ENCODE results near the gene THAP8. TPM values are rescaled to one million over a fixed set of nuclear protein-coding genes. Genes with fewer than 3 reads are reported as not detected.

The THAP8 gene, protein sequence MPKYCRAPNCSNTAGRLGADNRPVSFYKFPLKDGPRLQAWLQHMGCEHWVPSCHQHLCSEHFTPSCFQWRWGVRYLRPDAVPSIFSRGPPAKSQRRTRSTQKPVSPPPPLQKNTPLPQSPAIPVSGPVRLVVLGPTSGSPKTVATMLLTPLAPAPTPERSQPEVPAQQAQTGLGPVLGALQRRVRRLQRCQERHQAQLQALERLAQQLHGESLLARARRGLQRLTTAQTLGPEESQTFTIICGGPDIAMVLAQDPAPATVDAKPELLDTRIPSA
- 1 to 10 TPM; 5.7 TPM for total RNA-seq

GRCh38 chr19:36054119-36054732, at the start of gene THAP8:
Gene THAP8, minus strand, starts transcription at chr19:36054285. Its CDS starts 68 bp downstream, at chr19:36054217.
- peak; percentile 100 for DNase-seq
- ChIA-PET CTCF (interaction anchor here (0.6 to 2.4 kb wide), 12 partner anchors 10 to 172 kb away, joined by 3 to 13 read pairs (median 3); partner anchors contain the start of gene ALKBH6), POLR2A (interaction anchor here (0.6 to 3.6 kb wide), 13 partner anchors 12 to 406 kb away, joined by 3 to 20 read pairs (median 5); partner anchors contain the start of genes ALKBH6, CAPNS1, COX6B1 and POLR2I)
- no peaks in the 10 kb centered on the region for H3K27me3 Mint-ChIP-seq
- peak within 1 kb of the TSS; percentile 98 for H3K4me3 Mint-ChIP-seq
- peaks cover 17% of the 10 kb centered on the region for H3K36me3 Mint-ChIP-seq (ENCODE audit: low read depth)
- no peaks in the 10 kb centered on the region for H3K9me3 Mint-ChIP-seq
- peak within 1 kb of the TSS; percentile 95 for H3K27ac Mint-ChIP-seq
- H3K4me1 Mint-ChIP-seq: peaks cover 53% of the 10 kb centered on the region

DNA sequence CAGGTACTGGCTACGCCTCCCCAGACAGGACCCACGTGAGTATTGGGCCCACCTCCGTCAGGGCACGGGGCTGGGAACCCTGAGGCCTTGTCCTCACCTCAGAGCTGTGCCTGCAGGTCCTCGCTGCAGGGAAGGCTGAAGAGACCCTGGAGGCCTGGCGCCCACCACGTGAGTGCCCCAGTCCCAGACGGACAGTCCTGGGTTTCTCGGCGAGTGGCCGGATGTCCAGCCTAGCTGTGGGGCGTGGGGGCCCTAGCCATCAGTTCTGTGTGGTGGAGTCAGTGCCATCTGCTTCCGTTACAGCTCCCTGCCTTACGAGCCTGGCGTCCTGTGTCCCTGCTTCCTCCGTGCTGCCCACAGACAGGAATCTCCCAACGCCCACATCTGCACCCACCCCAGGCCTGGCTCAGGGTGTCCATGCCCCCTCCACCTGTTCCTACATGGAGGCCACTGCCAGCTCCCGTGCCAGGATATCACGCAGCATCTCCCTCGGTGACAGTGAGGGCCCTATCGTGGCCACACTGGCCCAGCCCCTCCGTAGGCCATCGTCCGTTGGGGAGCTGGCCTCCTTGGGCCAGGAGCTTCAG, 49.0 kb upstream of the THAP8 start:
- Mint-ChIP-seq H3K27me3 (no peaks in the 10 kb centered on the region), H3K36me3 (ENCODE audit: low read depth) (peaks cover 35% of the 10 kb centered on the region), H3K9me3 (no peaks in the 10 kb centered on the region), H3K4me1 (no peaks in the 10 kb centered on the region), H3K27ac (no peak overlapping the region), H3K4me3 (no peak overlapping the region)
- no peak for DNase-seq
- CTCF ChIA-PET: no interaction called here
- POLR2A ChIA-PET: interaction anchor here (1.1 kb wide), 1 partner anchor 11 kb away, joined by 3 read pairs; the partner anchor contains the start of gene POLR2I

GRCh38 chr19:36101550-36102327, 47.7 kb upstream of the THAP8 start:
- H3K4me3 Mint-ChIP-seq: no peak overlapping the region
- no peaks in the 10 kb centered on the region for H3K27me3 Mint-ChIP-seq
- peaks cover 35% of the 10 kb centered on the region for H3K36me3 Mint-ChIP-seq (ENCODE audit: low read depth)
- POLR2A ChIA-PET: interaction anchor here (1.1 kb wide), 1 partner anchor 13 kb away, joined by 3 read pairs; the partner anchor contains the start of gene POLR2I
- no peak for DNase-seq
- H3K27ac Mint-ChIP-seq: no peak overlapping the region
- CTCF ChIA-PET: no interaction called here
- H3K4me1 Mint-ChIP-seq: no peaks in the 10 kb centered on the region
- H3K9me3 Mint-ChIP-seq: no peaks in the 10 kb centered on the region

GRCh38 chr19:36100476-36100875, 46.4 kb upstream of the THAP8 start:
- Mint-ChIP-seq H3K36me3 (ENCODE audit: low read depth) (peaks cover 32% of the 10 kb centered on the region), H3K27ac (no peak overlapping the region), H3K9me3 (no peaks in the 10 kb centered on the region), H3K4me3 (no peak overlapping the region), H3K27me3 (no peaks in the 10 kb centered on the region), H3K4me1 (no peaks in the 10 kb centered on the region)
- DNase-seq: no peak
- CTCF ChIA-PET: no interaction called here
- POLR2A ChIA-PET: no interaction called here

DNA sequence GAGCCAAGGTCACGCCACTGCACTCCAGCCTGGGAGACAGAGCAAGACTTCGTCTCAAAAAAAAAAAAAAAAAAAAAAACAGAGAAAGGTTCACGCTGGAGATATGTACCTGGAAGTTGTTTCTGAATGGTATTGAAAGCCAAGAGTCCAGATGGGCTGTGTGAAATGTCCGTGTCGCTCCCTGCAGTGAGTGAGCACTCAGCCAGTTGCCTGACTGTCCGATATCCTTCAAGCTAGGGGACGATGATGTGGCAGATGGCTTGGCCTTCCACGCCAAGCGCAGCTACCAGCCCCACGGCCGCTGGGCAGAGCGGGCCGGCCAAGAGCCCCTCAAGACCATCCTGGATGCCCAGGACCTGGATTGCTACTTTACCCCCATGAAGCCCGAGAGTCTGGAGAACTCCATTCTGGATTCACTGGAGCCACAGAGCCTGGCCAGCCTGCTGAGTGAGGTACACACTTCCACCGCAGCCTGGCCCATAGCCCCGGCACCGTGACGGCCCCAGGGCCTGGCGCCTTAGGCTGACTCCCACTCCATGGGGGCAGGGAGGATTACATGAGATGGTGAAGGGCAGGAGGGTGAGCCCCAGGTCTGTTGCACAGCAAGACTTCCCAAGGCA, 45.2 kb upstream of the THAP8 start:
- H3K4me1 Mint-ChIP-seq: no peaks in the 10 kb centered on the region
- DNase-seq: no peak
- H3K9me3 Mint-ChIP-seq: no peaks in the 10 kb centered on the region
- H3K36me3 Mint-ChIP-seq (ENCODE audit: low read depth): peaks cover 38% of the 10 kb centered on the region
- no peak overlapping the region for H3K27ac Mint-ChIP-seq
- ChIA-PET POLR2A (no interaction called here), CTCF (no interaction called here)
- no peak overlapping the region for H3K4me3 Mint-ChIP-seq
- H3K27me3 Mint-ChIP-seq: no peaks in the 10 kb centered on the region

DNA sequence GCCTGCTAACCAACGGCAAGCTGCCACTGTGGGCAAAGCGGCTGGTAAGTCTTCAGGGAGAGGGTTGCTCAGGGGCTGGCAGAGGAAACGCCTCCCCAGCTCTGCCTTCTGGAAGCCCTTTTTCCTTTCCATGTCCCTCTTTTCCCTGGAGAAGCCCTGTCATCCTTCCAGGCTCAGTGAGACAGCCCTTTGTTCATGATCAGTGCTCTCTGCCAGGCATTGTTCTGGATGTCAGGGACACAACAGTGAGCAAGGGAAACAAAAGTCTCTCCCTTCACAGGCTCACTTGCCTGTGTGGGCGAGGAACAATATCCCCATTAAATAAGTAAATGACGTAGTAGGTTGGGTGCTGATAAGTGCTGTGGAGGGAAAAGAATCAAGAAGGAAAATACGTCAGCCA, 43.0 kb upstream of the THAP8 start:
- peaks cover 42% of the 10 kb centered on the region for H3K36me3 Mint-ChIP-seq (ENCODE audit: low read depth)
- H3K27ac Mint-ChIP-seq: no peak overlapping the region
- CTCF ChIA-PET: no interaction called here
- H3K4me1 Mint-ChIP-seq: peaks cover 12% of the 10 kb centered on the region
- DNase-seq: no peak
- POLR2A ChIA-PET: no interaction called here
- no peaks in the 10 kb centered on the region for H3K27me3 Mint-ChIP-seq
- no peak overlapping the region for H3K4me3 Mint-ChIP-seq
- no peaks in the 10 kb centered on the region for H3K9me3 Mint-ChIP-seq

DNA sequence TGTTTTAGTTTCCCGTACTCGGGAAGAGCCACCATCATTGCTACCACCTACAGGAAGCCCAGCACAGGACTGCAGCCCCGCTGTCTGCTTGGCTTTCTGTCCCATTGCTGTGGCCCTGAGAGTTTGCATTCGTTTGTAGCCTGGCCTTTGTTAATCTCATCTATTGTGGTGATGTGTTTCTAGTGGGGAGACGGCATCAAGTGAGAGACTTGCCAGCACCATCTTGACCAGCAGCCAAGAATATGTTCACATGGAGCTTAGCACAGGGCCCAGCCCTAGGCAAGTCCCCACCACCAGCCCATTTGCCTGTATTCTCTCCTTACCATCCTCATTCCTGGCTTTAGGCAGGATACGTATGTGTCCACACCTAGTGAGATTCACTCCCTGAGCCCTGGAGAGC, 39.6 kb upstream of the THAP8 start:
- H3K4me1 Mint-ChIP-seq: peaks cover 12% of the 10 kb centered on the region
- CTCF ChIA-PET: no interaction called here
- H3K4me3 Mint-ChIP-seq: no peak overlapping the region

GRCh38 chr19:36093146-36093662, 39.1 kb upstream of the THAP8 start:
- H3K9me3 Mint-ChIP-seq: no peaks in the 10 kb centered on the region
- peaks cover 12% of the 10 kb centered on the region for H3K4me1 Mint-ChIP-seq
- H3K4me3 Mint-ChIP-seq: no peak overlapping the region
- no peaks in the 10 kb centered on the region for H3K27me3 Mint-ChIP-seq
- ChIA-PET POLR2A (no interaction called here), CTCF (no interaction called here)
- no peak overlapping the region for H3K27ac Mint-ChIP-seq
- peaks cover 56% of the 10 kb centered on the region for H3K36me3 Mint-ChIP-seq (ENCODE audit: low read depth)
- DNase-seq: no peak

More for the DNA sequence above, 39.6 kb upstream of the THAP8 start:
- no peaks in the 10 kb centered on the region for H3K9me3 Mint-ChIP-seq
- POLR2A ChIA-PET: no interaction called here
- no peak for DNase-seq
- peaks cover 57% of the 10 kb centered on the region for H3K36me3 Mint-ChIP-seq (ENCODE audit: low read depth)
- no peaks in the 10 kb centered on the region for H3K27me3 Mint-ChIP-seq
- no peak overlapping the region for H3K27ac Mint-ChIP-seq

DNA sequence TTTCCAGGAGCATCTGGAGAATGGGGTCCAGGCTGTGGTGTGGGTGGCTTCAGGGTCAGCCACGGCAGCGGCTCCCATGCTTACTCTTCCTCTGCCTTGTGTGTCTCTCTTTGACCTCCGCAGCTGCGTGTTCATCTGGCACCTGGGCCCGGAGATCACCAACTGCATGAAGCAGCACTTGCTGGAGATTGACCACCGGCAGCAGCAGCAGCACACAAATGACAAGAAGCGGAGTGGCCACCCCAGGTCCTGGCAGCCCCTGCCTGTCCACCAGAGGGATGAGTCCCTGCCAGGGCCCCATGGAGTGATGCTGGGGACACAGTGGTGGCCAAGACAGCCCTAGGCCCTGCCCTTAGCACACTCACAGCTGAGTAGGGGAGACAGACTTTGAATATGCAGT, 38.5 kb upstream of the THAP8 start:
- Mint-ChIP-seq H3K4me3 (no peak overlapping the region), H3K9me3 (no peaks in the 10 kb centered on the region), H3K4me1 (peaks cover 12% of the 10 kb centered on the region), H3K36me3 (ENCODE audit: low read depth) (peaks cover 60% of the 10 kb centered on the region), H3K27ac (peak overlapping the region; percentile 42), H3K27me3 (no peaks in the 10 kb centered on the region)
- ChIA-PET POLR2A (no interaction called here), CTCF (no interaction called here)
- no peak for DNase-seq

DNA sequence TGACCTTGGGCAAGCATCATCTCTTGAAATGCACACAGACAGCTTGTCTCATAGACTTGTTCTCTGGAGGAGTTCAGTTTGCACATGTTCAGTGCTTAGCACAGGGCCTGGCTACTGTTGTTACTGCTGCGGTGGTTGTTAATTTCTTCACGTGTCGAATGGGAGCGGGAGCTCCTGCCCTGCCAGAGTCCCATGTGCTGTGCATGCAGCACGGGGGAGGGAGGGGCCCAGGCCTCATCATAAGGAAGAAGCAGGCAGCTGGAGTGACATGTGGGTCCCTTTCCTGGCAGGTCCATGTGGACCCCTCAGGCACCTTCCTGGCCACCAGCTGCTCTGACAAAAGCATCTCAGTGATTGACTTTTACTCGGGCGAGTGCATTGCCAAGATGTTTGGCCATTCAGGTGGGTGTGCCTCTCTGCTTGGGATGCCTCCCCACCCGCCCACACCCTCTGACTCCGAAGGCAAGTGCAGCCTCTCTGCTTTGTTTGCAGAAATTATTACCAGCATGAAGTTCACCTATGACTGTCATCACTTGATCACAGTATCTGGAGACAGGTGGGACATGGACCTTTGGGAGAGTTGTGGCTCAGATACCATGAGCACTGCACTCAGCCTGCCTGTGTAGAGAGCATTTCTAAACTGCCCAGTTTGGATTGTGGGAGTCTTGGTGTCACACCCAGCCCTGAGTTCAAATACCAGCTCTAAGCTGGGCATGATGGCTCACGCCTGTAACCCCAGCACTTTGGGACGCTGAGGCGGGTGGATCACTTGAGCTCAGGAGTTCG, 37.0 kb upstream of the THAP8 start:
- no peak for DNase-seq
- ChIA-PET CTCF (no interaction called here), POLR2A (no interaction called here)
- H3K4me1 Mint-ChIP-seq: peaks cover 12% of the 10 kb centered on the region
- H3K27ac Mint-ChIP-seq: no peak overlapping the region
- H3K27me3 Mint-ChIP-seq: no peaks in the 10 kb centered on the region
- no peaks in the 10 kb centered on the region for H3K9me3 Mint-ChIP-seq
- peaks cover 53% of the 10 kb centered on the region for H3K36me3 Mint-ChIP-seq (ENCODE audit: low read depth)
- no peak overlapping the region for H3K4me3 Mint-ChIP-seq

DNA sequence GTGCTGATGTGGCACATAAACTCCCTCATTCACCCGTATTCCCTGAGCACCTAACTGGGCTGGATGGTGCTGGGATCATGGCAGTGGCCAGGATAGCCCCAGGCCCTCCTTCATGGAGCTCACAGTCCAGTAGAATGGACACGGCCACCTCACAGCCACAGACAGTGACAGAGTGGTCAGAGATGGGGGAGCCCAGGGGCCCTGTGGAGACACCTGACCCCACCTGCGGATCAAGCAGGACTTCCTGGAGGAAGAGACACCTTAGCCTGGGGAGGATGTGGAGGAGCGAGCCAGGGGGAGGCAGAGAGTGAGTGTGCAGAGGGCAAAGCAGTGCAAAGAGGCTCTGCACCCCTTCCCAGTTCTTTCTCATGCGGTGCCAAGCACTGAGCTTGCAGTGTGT, 35.8 kb upstream of the THAP8 start:
- H3K36me3 Mint-ChIP-seq (ENCODE audit: low read depth): peaks cover 58% of the 10 kb centered on the region
- no peaks in the 10 kb centered on the region for H3K27me3 Mint-ChIP-seq
- H3K27ac Mint-ChIP-seq: no peak overlapping the region
- POLR2A ChIA-PET: interaction anchor here (1.1 kb wide), 1 partner anchor 35 kb away, joined by 3 read pairs; the partner anchor contains the start of gene WDR62
- CTCF ChIA-PET: no interaction called here
- DNase-seq: no peak
- H3K9me3 Mint-ChIP-seq: no peaks in the 10 kb centered on the region
- H3K4me1 Mint-ChIP-seq: peaks cover 12% of the 10 kb centered on the region
- H3K4me3 Mint-ChIP-seq: no peak overlapping the region

- H3K36me3 Mint-ChIP-seq (ENCODE audit: low read depth): peaks cover 64% of the 10 kb centered on the region
- no peak overlapping the region for H3K27ac Mint-ChIP-seq
- no peak for DNase-seq
- H3K4me3 Mint-ChIP-seq: no peak overlapping the region
- no peaks in the 10 kb centered on the region for H3K9me3 Mint-ChIP-seq
- no peaks in the 10 kb centered on the region for H3K4me1 Mint-ChIP-seq
- ChIA-PET CTCF (no interaction called here), POLR2A (no interaction called here)
- H3K27me3 Mint-ChIP-seq: no peaks in the 10 kb centered on the region
Observed at GRCh38 chr19:36086326-36086725, 32.2 kb upstream of the THAP8 start.

Measured in activated CD4-positive, alpha-beta memory T cell treated with anti-CD3 and anti-CD28 coated beads, Interleukin-2, amount 10 ng/mL, durations not matched to agents 7 days and 5 days (primary cell).